Panc1 (cell line): Measurements from ENCODE around the gene GAGE13.

ENCODE experiments used
- POLR2AphosphoS5 ChIP-seq: IDR thresholded peaks from 2 replicates; pipeline ENCODE4 v1.6.1; 2012; ENCODE audit warnings: mild to moderate bottlenecking, low read depth, low read length, moderate library complexity
- TF ChIP-seq, protein P1 (sequence below): fragments of 450-650 bp; IDR thresholded peaks from 2 replicates; pipeline ENCODE4 v1.5.1; 2017; ENCODE audit warnings: mild to moderate bottlenecking

DNA sequence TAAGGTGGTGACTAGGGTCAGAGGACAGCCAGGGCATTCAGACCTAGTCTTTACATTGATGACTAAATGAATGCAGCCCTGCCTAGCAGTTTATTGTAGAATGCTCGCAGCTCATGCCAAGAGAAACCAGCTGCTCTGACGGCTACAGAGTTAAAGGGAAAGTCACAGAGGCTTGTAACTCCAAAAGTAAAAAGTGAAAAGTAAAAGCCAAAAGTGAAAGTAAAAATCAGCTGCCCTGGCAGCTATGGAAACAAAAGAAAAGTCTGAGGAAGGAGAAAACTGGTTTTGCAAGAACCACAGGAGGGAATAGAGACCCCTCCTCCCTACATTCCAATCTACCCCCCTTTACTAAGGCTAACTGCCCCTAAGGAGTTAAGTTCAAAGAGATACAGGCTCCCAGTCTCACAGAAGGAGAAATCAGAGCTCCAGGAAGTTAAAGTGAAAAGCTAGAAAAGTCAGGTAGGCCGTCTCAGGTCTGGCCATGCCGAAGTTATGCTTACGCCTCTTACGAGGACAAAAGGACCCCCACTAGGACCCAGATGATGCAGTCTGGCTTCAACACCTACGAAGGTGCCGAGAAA is 21.9 kb upstream of the GAGE13 start:
- TF ChIP-seq, protein P1, sequence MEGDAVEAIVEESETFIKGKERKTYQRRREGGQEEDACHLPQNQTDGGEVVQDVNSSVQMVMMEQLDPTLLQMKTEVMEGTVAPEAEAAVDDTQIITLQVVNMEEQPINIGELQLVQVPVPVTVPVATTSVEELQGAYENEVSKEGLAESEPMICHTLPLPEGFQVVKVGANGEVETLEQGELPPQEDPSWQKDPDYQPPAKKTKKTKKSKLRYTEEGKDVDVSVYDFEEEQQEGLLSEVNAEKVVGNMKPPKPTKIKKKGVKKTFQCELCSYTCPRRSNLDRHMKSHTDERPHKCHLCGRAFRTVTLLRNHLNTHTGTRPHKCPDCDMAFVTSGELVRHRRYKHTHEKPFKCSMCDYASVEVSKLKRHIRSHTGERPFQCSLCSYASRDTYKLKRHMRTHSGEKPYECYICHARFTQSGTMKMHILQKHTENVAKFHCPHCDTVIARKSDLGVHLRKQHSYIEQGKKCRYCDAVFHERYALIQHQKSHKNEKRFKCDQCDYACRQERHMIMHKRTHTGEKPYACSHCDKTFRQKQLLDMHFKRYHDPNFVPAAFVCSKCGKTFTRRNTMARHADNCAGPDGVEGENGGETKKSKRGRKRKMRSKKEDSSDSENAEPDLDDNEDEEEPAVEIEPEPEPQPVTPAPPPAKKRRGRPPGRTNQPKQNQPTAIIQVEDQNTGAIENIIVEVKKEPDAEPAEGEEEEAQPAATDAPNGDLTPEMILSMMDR, result no peak
- no peak for TF ChIP-seq POLR2AphosphoS5
